HL-60 (cell line): ENCODE results near the gene IRAK1BP1.

Source experiments
- DNase-seq, 2 experiments: peaks; one replicate each; pipeline ENCODE4 v3.0.0-alpha.2; 2010 to 2020; ENCODE audit warnings: low read depth in 1 of 2, low spot score in 1 of 2
- H3K27ac ChIP-seq: fragments of 250-450 bp; sonication (Bioruptor Pico); replicated peaks from 2 replicates; pipeline ENCODE4 v1.5.1; 2020; ENCODE audit warnings: mild to moderate bottlenecking, moderate library complexity
- H3K27me3 ChIP-seq: fragments of 250-450 bp; sonication (Bioruptor Pico); 2 replicates; pipeline ENCODE4 v1.5.1; 2021; ENCODE audit warnings: mild to moderate bottlenecking, moderate library complexity; ENCODE audit not compliant: insufficient read depth, poor library complexity, severe bottlenecking
- H3K4me3 ChIP-seq: replicated peaks from 2 replicates; pipeline ENCODE4 v1.5.1; 2011; ENCODE audit warnings: mild to moderate bottlenecking, control low read depth, low read length; ENCODE audit not compliant: insufficient read depth
- GABPA ChIP-seq: IDR thresholded peaks from 2 replicates; pipeline ENCODE4 v1.6.1; 2012; ENCODE audit warnings: low read depth
- POLR2AphosphoS5 ChIP-seq: IDR thresholded peaks from 2 replicates; pipeline ENCODE4 v1.6.1; 2012; ENCODE audit warnings: low read depth
- SPI1 ChIP-seq: IDR thresholded peaks from 2 replicates; pipeline ENCODE4 v1.6.1; 2012; ENCODE audit warnings: low read depth, mild to moderate bottlenecking, borderline replicate concordance
- TF ChIP-seq, protein P1 (sequence below): IDR thresholded peaks from 2 replicates; pipeline ENCODE4 v1.6.1; 2012; ENCODE audit warnings: low read depth; ENCODE audit not compliant: insufficient replicate concordance
- TF ChIP-seq, protein P2 (sequence below): IDR thresholded peaks from one replicate; pipeline ENCODE4 v1.5.1; 2011; ENCODE audit warnings: low read length, control low read depth, inconsistent platforms; ENCODE audit not compliant: insufficient read depth

Gene IRAK1BP1

GRCh38 chr6:78830805-78831204 is 36.5 kb upstream of the IRAK1BP1 start:
- no peaks in the 10 kb centered on the region for H3K27me3 ChIP-seq
- no peak overlapping the region for H3K27ac ChIP-seq
- H3K4me3 ChIP-seq: no peak overlapping the region
- no peak for DNase-seq
- TF ChIP-seq GABPA: no peak
- TF ChIP-seq, protein P1, sequence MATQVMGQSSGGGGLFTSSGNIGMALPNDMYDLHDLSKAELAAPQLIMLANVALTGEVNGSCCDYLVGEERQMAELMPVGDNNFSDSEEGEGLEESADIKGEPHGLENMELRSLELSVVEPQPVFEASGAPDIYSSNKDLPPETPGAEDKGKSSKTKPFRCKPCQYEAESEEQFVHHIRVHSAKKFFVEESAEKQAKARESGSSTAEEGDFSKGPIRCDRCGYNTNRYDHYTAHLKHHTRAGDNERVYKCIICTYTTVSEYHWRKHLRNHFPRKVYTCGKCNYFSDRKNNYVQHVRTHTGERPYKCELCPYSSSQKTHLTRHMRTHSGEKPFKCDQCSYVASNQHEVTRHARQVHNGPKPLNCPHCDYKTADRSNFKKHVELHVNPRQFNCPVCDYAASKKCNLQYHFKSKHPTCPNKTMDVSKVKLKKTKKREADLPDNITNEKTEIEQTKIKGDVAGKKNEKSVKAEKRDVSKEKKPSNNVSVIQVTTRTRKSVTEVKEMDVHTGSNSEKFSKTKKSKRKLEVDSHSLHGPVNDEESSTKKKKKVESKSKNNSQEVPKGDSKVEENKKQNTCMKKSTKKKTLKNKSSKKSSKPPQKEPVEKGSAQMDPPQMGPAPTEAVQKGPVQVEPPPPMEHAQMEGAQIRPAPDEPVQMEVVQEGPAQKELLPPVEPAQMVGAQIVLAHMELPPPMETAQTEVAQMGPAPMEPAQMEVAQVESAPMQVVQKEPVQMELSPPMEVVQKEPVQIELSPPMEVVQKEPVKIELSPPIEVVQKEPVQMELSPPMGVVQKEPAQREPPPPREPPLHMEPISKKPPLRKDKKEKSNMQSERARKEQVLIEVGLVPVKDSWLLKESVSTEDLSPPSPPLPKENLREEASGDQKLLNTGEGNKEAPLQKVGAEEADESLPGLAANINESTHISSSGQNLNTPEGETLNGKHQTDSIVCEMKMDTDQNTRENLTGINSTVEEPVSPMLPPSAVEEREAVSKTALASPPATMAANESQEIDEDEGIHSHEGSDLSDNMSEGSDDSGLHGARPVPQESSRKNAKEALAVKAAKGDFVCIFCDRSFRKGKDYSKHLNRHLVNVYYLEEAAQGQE: no peak

DNA sequence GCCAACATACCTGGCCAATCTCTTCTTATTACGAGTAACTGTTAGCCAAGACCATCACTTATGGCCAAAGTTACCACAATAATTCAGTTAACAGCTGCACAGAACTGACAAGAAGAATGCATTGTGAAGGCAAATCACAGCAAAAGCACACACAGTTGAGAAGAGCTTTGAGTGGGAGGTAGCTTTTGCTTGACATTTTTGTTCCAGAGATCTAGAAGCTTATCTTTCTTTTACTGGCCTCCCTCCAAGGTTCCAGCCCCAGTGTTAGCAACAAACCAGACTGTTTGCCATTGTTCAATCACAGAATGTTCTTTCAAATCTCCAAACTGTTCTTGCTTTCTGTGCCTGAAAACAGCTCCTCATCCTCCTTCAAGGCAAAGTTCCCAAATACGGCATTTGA is 35.9 kb upstream of the IRAK1BP1 start:
- no peak overlapping the region for H3K4me3 ChIP-seq
- DNase-seq: no peak
- no peak overlapping the region for H3K27ac ChIP-seq
- TF ChIP-seq SPI1: no peak
- TF ChIP-seq POLR2AphosphoS5: no peak
- TF ChIP-seq GABPA: no peak
- TF ChIP-seq, protein P2, sequence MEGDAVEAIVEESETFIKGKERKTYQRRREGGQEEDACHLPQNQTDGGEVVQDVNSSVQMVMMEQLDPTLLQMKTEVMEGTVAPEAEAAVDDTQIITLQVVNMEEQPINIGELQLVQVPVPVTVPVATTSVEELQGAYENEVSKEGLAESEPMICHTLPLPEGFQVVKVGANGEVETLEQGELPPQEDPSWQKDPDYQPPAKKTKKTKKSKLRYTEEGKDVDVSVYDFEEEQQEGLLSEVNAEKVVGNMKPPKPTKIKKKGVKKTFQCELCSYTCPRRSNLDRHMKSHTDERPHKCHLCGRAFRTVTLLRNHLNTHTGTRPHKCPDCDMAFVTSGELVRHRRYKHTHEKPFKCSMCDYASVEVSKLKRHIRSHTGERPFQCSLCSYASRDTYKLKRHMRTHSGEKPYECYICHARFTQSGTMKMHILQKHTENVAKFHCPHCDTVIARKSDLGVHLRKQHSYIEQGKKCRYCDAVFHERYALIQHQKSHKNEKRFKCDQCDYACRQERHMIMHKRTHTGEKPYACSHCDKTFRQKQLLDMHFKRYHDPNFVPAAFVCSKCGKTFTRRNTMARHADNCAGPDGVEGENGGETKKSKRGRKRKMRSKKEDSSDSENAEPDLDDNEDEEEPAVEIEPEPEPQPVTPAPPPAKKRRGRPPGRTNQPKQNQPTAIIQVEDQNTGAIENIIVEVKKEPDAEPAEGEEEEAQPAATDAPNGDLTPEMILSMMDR: no peak
- TF ChIP-seq, protein P1: no peak
- H3K27me3 ChIP-seq: no peaks in the 10 kb centered on the region

GRCh38 chr6:78832091-78832808 is 35.1 kb upstream of the IRAK1BP1 start:
- H3K27me3 ChIP-seq: no peaks in the 10 kb centered on the region
- H3K4me3 ChIP-seq: no peak overlapping the region
- no peak for DNase-seq
- TF ChIP-seq, protein P1: no peak
- TF ChIP-seq GABPA: no peak
- TF ChIP-seq SPI1: no peak
- no peak for TF ChIP-seq POLR2AphosphoS5
- TF ChIP-seq, protein P2: no peak
- no peak overlapping the region for H3K27ac ChIP-seq
